Mucosa of gallbladder (tissue), 1 donor: Measurements from ENCODE around the gene ITK. TPM values are rescaled to one million over a fixed set of nuclear protein-coding genes. Genes with fewer than 3 reads are reported as not detected.

Experiments
- DNase-seq: peaks from one replicate; pipeline ENCODE4 v3.0.0-alpha.2; 2020; ENCODE audit warnings: low spot score
- total RNA-seq: library from RNA; stranded (reverse); gene quantifications from one replicate; pipeline ENCODE4 v1.2.1, GENCODE V29; 2021
- donor health status: DM: no; HTN: no; CAD: no.

The ITK gene
- total RNA-seq, 1 donor from 2014 or later = 6.0 TPM

GRCh38 chr5:157279605-157280239, 99.1 kb downstream of the ITK start:
- no peak for DNase-seq

GRCh38 chr5:157280927-157281326, 100.3 kb downstream of the ITK start:
- DNase-seq = no peak

- DNase-seq = no peak
These were observed 101.5 kb downstream of the ITK start for GRCh38 chr5:157282150-157282549.

- no peak for DNase-seq
These were observed 102.8 kb downstream of the ITK start for GRCh38 chr5:157283434-157283833.

- DNase-seq = no peak
These were observed 104.0 kb downstream of the ITK start for GRCh38 chr5:157284458-157285212.

GRCh38 chr5:157285310-157286035, 104.8 kb downstream of the ITK start:
- DNase-seq = no peak

- no peak for DNase-seq
These were observed 106.1 kb downstream of the ITK start for GRCh38 chr5:157286761-157287211.

GRCh38 chr5:157288405-157289163, 107.9 kb downstream of the ITK start:
- DNase-seq = no peak

- no peak for DNase-seq
These were observed 108.7 kb downstream of the ITK start for GRCh38 chr5:157289164-157289819.

- DNase-seq = no peak
These were observed 109.7 kb downstream of the ITK start for GRCh38 chr5:157290156-157290980.

GRCh38 chr5:157290981-157291711, 110.5 kb downstream of the ITK start:
- peak; percentile 86 for DNase-seq

- DNase-seq = no peak
These were observed 112.0 kb downstream of the ITK start for GRCh38 chr5:157292599-157292998.

GRCh38 chr5:157294407-157295091, 113.9 kb downstream of the ITK start:
- no peak for DNase-seq

- DNase-seq = no peak
These were observed 114.6 kb downstream of the ITK start for GRCh38 chr5:157295247-157295646.

- DNase-seq = no peak
These were observed 119.9 kb downstream of the ITK start for GRCh38 chr5:157300564-157300963.

- DNase-seq = no peak
These were observed 120.4 kb downstream of the ITK start for GRCh38 chr5:157301066-157301465.

- no peak for DNase-seq
These were observed 122.4 kb downstream of the ITK start for GRCh38 chr5:157303023-157303422.

- no peak for DNase-seq
These were observed 123.2 kb downstream of the ITK start for GRCh38 chr5:157303667-157304327.
